ENCODE measurements around the gene FOXM1.

The FOXM1 gene

GRCh38 chr12:2824541-2824940 lies 52.4 kb downstream of the FOXM1 start:
- no peak overlapping the region for H3K4me3 ChIP-seq (ENCODE audit: low read depth in 1 of 2, low read length in 2 of 2)
- no peaks in the 10 kb centered on the region for H3K79me2 ChIP-seq (ENCODE audit: insufficient read depth, low read length)
- DNase-seq: no peak
- H3K9me3 ChIP-seq (ENCODE audit: insufficient read depth, low read length, severe bottlenecking): no peaks in the 10 kb centered on the region
- no peak for ATAC-seq (ENCODE audit: insufficient read depth, low read depth)
- TF ChIP-seq CTCF (IDR thresholded peaks at IDR 0.05; ENCODE audit: borderline replicate concordance, extremely low read depth, low read length, poor library complexity, severe bottlenecking) (no peak), EZH2 (IDR thresholded peaks at IDR 0.05; ENCODE audit: borderline replicate concordance, low read depth, low read length, severe bottlenecking) (no peak)
- H3K4me2 ChIP-seq (ENCODE audit: insufficient read depth, low read length): no peak overlapping the region
- no peak overlapping the region for H3K27ac ChIP-seq (ENCODE audit: low read length)
- H3K27me3 ChIP-seq (ENCODE audit: insufficient read depth, low read length, poor library complexity): no peaks in the 10 kb centered on the region
- H3K9ac ChIP-seq (ENCODE audit: low read depth, low read length): no peak overlapping the region
- H3K4me1 ChIP-seq (ENCODE audit: insufficient read depth, low read length): no peaks in the 10 kb centered on the region
- H3K36me3 ChIP-seq (ENCODE audit: insufficient read depth, low read length): peaks cover 83% of the 10 kb centered on the region
- no peak overlapping the region for H2AFZ ChIP-seq (ENCODE audit: low read depth, low read length)
- H4K20me1 ChIP-seq (ENCODE audit: insufficient read depth, low read length): no peaks in the 10 kb centered on the region; the same call in 1 of the 2 replicates

- Histone ChIP-seq H3K27me3 (ENCODE audit: insufficient read depth, low read length, poor library complexity) (no peaks in the 10 kb centered on the region), H3K4me2 (ENCODE audit: insufficient read depth, low read length) (no peak overlapping the region), H3K36me3 (ENCODE audit: insufficient read depth, low read length) (peaks cover 91% of the 10 kb centered on the region), H3K9me3 (ENCODE audit: insufficient read depth, low read length, severe bottlenecking) (no peaks in the 10 kb centered on the region), H3K4me3 (ENCODE audit: low read depth in 1 of 2, low read length in 2 of 2) (no peak overlapping the region), H3K27ac (ENCODE audit: low read length) (no peak overlapping the region), H2AFZ (ENCODE audit: low read depth, low read length) (no peak overlapping the region), H3K79me2 (ENCODE audit: insufficient read depth, low read length) (no peaks in the 10 kb centered on the region), H3K4me1 (ENCODE audit: insufficient read depth, low read length) (no peaks in the 10 kb centered on the region), H4K20me1 (ENCODE audit: insufficient read depth, low read length) (no peaks in the 10 kb centered on the region; the same call in 1 of the 2 replicates), H3K9ac (ENCODE audit: low read depth, low read length) (no peak overlapping the region)
- TF ChIP-seq EZH2 (IDR thresholded peaks at IDR 0.05; ENCODE audit: borderline replicate concordance, low read depth, low read length, severe bottlenecking) (no peak), CTCF (IDR thresholded peaks at IDR 0.05; ENCODE audit: borderline replicate concordance, extremely low read depth, low read length, poor library complexity, severe bottlenecking) (no peak)
- ATAC-seq (ENCODE audit: insufficient read depth, low read depth) (no peak), DNase-seq (no peak)
Observed at GRCh38 chr12:2823483-2823882, 53.5 kb downstream of the FOXM1 start.

- H3K27ac ChIP-seq (ENCODE audit: low read length): no peak overlapping the region
- H3K36me3 ChIP-seq (ENCODE audit: insufficient read depth, low read length): peaks cover 83% of the 10 kb centered on the region
- H3K4me3 ChIP-seq (ENCODE audit: low read depth in 1 of 2, low read length in 2 of 2): no peak overlapping the region
- ATAC-seq (ENCODE audit: insufficient read depth, low read depth) (no peak), DNase-seq (no peak)
- no peak overlapping the region for H3K9ac ChIP-seq (ENCODE audit: low read depth, low read length)
- H3K27me3 ChIP-seq (ENCODE audit: insufficient read depth, low read length, poor library complexity): no peaks in the 10 kb centered on the region
- peaks cover 6% of the 10 kb centered on the region for H3K79me2 ChIP-seq (ENCODE audit: insufficient read depth, low read length)
- no peaks in the 10 kb centered on the region for H3K9me3 ChIP-seq (ENCODE audit: insufficient read depth, low read length, severe bottlenecking)
- H2AFZ ChIP-seq (ENCODE audit: low read depth, low read length): no peak overlapping the region
- TF ChIP-seq EZH2 (IDR thresholded peaks at IDR 0.05; ENCODE audit: borderline replicate concordance, low read depth, low read length, severe bottlenecking) (no peak), CTCF (IDR thresholded peaks at IDR 0.05; ENCODE audit: borderline replicate concordance, extremely low read depth, low read length, poor library complexity, severe bottlenecking) (no peak)
- no peak overlapping the region for H3K4me2 ChIP-seq (ENCODE audit: insufficient read depth, low read length)
- H3K4me1 ChIP-seq (ENCODE audit: insufficient read depth, low read length): no peaks in the 10 kb centered on the region
- peaks cover 4% of the 10 kb centered on the region; the same call in 1 of the 2 replicates for H4K20me1 ChIP-seq (ENCODE audit: insufficient read depth, low read length)
Observed at GRCh38 chr12:2820432-2820831, 56.5 kb downstream of the FOXM1 start.

GRCh38 chr12:2819810-2820209 lies 57.2 kb downstream of the FOXM1 start:
- no peak overlapping the region for H2AFZ ChIP-seq (ENCODE audit: low read depth, low read length)
- H3K79me2 ChIP-seq (ENCODE audit: insufficient read depth, low read length): peaks cover 12% of the 10 kb centered on the region
- H3K36me3 ChIP-seq (ENCODE audit: insufficient read depth, low read length): peaks cover 80% of the 10 kb centered on the region
- TF ChIP-seq EZH2 (IDR thresholded peaks at IDR 0.05; ENCODE audit: borderline replicate concordance, low read depth, low read length, severe bottlenecking): no peak
- TF ChIP-seq CTCF (IDR thresholded peaks at IDR 0.05; ENCODE audit: borderline replicate concordance, extremely low read depth, low read length, poor library complexity, severe bottlenecking): no peak
- H3K4me2 ChIP-seq (ENCODE audit: insufficient read depth, low read length): no peak overlapping the region
- no peak overlapping the region for H3K27ac ChIP-seq (ENCODE audit: low read length)
- no peaks in the 10 kb centered on the region for H3K9me3 ChIP-seq (ENCODE audit: insufficient read depth, low read length, severe bottlenecking)
- no peak for DNase-seq
- H3K4me3 ChIP-seq (ENCODE audit: low read depth in 1 of 2, low read length in 2 of 2): no peak overlapping the region
- no peaks in the 10 kb centered on the region for H3K4me1 ChIP-seq (ENCODE audit: insufficient read depth, low read length)
- H3K9ac ChIP-seq (ENCODE audit: low read depth, low read length): no peak overlapping the region
- no peaks in the 10 kb centered on the region for H3K27me3 ChIP-seq (ENCODE audit: insufficient read depth, low read length, poor library complexity)
- ATAC-seq (ENCODE audit: insufficient read depth, low read depth): no peak
- H4K20me1 ChIP-seq (ENCODE audit: insufficient read depth, low read length): peaks cover 4% of the 10 kb centered on the region; the same call in 1 of the 2 replicates
